ENCODE results near the gene AIF1. TPM values are rescaled to one million over a fixed set of nuclear protein-coding genes. Genes with fewer than 3 reads are reported as not detected.
"Not testable (repeated sequence)": the region's sequence is repeated elsewhere in the genome, so short reads cannot be mapped to it uniquely, and the experiment has no call there.

The AIF1 gene
- total RNA-seq, 2 donors from 2014 or later: 5.2 to 15.0 TPM

GRCh38 chr6:31579546-31580437, 35.2 kb upstream of the AIF1 start:
- no peak for DNase-seq
- ATAC-seq: no peak
- intact Hi-C loops (cut with DNase I, micrococcal nuclease): no loop called here

- intact Hi-C loops (cut with DNase I, micrococcal nuclease): no loop called here
- no peak for ATAC-seq
- no peak for DNase-seq
These were observed 34.6 kb upstream of the AIF1 start for GRCh38 chr6:31580438-31580740.

- DNase-seq: peak; percentile 72 to 91
- intact Hi-C loops (cut with DNase I, micrococcal nuclease): no loop called here
- peak; percentile 96 for ATAC-seq
These were observed 34.1 kb upstream of the AIF1 start for GRCh38 chr6:31580807-31581433.

- no peak for DNase-seq
- intact Hi-C loops (cut with DNase I, micrococcal nuclease): no loop called here
- peak; percentile 35 for ATAC-seq
These were observed 33.4 kb upstream of the AIF1 start for GRCh38 chr6:31581434-31582229.

GRCh38 chr6:31582230-31582643, 32.8 kb upstream of the AIF1 start, which contains the start of gene LTB:
Gene LTB (minus strand): TSS chr6:31582424. CDS start chr6:31582417, 7 bp downstream.
- intact Hi-C loops (cut with DNase I, micrococcal nuclease): no loop called here
- DNase-seq (no peak), ATAC-seq (no peak)

GRCh38 chr6:31585491-31585890, 29.5 kb upstream of the AIF1 start:
- ATAC-seq (no peak), DNase-seq (no peak)
- intact Hi-C loops (cut with DNase I, micrococcal nuclease): no loop called here

- intact Hi-C loops (cut with DNase I, micrococcal nuclease): no loop called here
- no peak for ATAC-seq
These were observed 29.0 kb upstream of the AIF1 start, which contains the start of gene LST1 for GRCh38 chr6:31586008-31586407. Gene LST1 (plus strand): TSS chr6:31586277. CDS start chr6:31587300, 1,023 bp downstream.

GRCh38 chr6:31586599-31587281, 28.3 kb upstream of the AIF1 start:
- DNase-seq: no peak
- intact Hi-C loops (cut with DNase I, micrococcal nuclease): no loop called here
- ATAC-seq: no peak

More at GRCh38 chr6:31586008-31586407, 29.0 kb upstream of the AIF1 start, which contains the start of gene LST1:
- no peak for DNase-seq

GRCh38 chr6:31587791-31588777, 26.9 kb upstream of the AIF1 start:
- DNase-seq (no peak), ATAC-seq (no peak)
- intact Hi-C loops (cut with DNase I, micrococcal nuclease): no loop called here

GRCh38 chr6:31588871-31589650, 26.0 kb upstream of the AIF1 start:
- ATAC-seq: no peak
- intact Hi-C loops (cut with DNase I, micrococcal nuclease): no loop called here

GRCh38 chr6:31590691-31591090, 24.3 kb upstream of the AIF1 start:
- ATAC-seq; intact Hi-C loops (cut with DNase I, micrococcal nuclease): not testable (repeated sequence)

More at GRCh38 chr6:31588871-31589650, 26.0 kb upstream of the AIF1 start:
- DNase-seq: no peak

GRCh38 chr6:31592396-31592771, 22.6 kb upstream of the AIF1 start:
- no peak for ATAC-seq
- intact Hi-C loops (cut with DNase I, micrococcal nuclease): no loop called here

More at GRCh38 chr6:31590691-31591090, 24.3 kb upstream of the AIF1 start:
- not testable (repeated sequence) for DNase-seq

GRCh38 chr6:31597006-31597405, 18.0 kb upstream of the AIF1 start:
- intact Hi-C loops (cut with DNase I, micrococcal nuclease): no loop called here
- peak; percentile 47 for ATAC-seq
- no peak for DNase-seq

More at GRCh38 chr6:31592396-31592771, 22.6 kb upstream of the AIF1 start:
- DNase-seq: no peak

- DNase-seq (no peak), ATAC-seq (no peak)
- intact Hi-C loops (cut with DNase I, micrococcal nuclease): no loop called here
These were observed 7.7 kb upstream of the AIF1 start for GRCh38 chr6:31607317-31607716.

- ATAC-seq (no peak), DNase-seq (no peak)
- intact Hi-C loops (cut with DNase I, micrococcal nuclease): no loop called here
These were observed 5.3 kb upstream of the AIF1 start for GRCh38 chr6:31609519-31610406.

GRCh38 chr6:31610968-31611367, 4.1 kb upstream of the AIF1 start:
- ATAC-seq: no peak
- no peak for DNase-seq
- intact Hi-C loops (cut with DNase I, micrococcal nuclease): no loop called here
